Hepatocyte (in vitro differentiated cells): ENCODE results near the gene RACGAP1. TPM values are rescaled to one million over a fixed set of nuclear protein-coding genes. Genes with fewer than 3 reads are reported as not detected.

Experiments
- DNase-seq: peaks from one replicate; pipeline ENCODE4 v3.0.0-alpha.2; 2016; ENCODE audit warnings: low spot score
- H2AFZ ChIP-seq: fragments of 200-600 bp; sonication (generic); 2 replicates; pipeline ENCODE4 v1.6.0; 2016; ENCODE audit warnings: antibody characterized with exemption, mild to moderate bottlenecking
- H3K27ac ChIP-seq: fragments of 200-600 bp; sonication (generic); 2 replicates; pipeline ENCODE4 v1.5.1; 2016; ENCODE audit warnings: mild to moderate bottlenecking
- H3K27me3 ChIP-seq: fragments of 200-600 bp; sonication (generic); 2 replicates; pipeline ENCODE4 v1.6.1; 2016
- H3K36me3 ChIP-seq: fragments of 200-600 bp; sonication (generic); replicated peaks from 2 replicates; pipeline ENCODE4 v1.5.1; 2016; ENCODE audit warnings: low read depth; ENCODE audit not compliant: insufficient read depth
- H3K4me1 ChIP-seq: fragments of 200-600 bp; sonication (generic); 2 replicates; pipeline ENCODE4 v1.5.1; 2016; ENCODE audit warnings: mild to moderate bottlenecking, moderate library complexity; ENCODE audit not compliant: insufficient read depth
- H3K4me2 ChIP-seq: fragments of 200-600 bp; sonication (generic); 2 replicates; pipeline ENCODE4 v1.6.0; 2016
- H3K4me3 ChIP-seq: fragments of 200-600 bp; sonication (generic); 2 replicates; pipeline ENCODE4 v1.5.1; 2016; ENCODE audit warnings: mild to moderate bottlenecking
- H3K79me2 ChIP-seq: fragments of 200-600 bp; sonication (generic); 2 replicates; pipeline ENCODE4 v1.6.0; 2017; ENCODE audit warnings: mild to moderate bottlenecking
- H3K9me2 ChIP-seq: fragments of 200-600 bp; sonication (generic); replicated peaks from 2 replicates; pipeline ENCODE4 v1.6.0; 2017; ENCODE audit warnings: mild to moderate bottlenecking; ENCODE audit not compliant: insufficient read depth
- H3K9me3 ChIP-seq: fragments of 200-600 bp; sonication (generic); 2 replicates; pipeline ENCODE4 v1.5.1; 2016; ENCODE audit warnings: low read depth, mild to moderate bottlenecking
- H4K20me1 ChIP-seq: fragments of 200-600 bp; sonication (generic); 2 replicates; pipeline ENCODE4 v1.6.0; 2016; ENCODE audit warnings: mild to moderate bottlenecking; ENCODE audit not compliant: insufficient read depth, poor library complexity, severe bottlenecking
- CTCF ChIP-seq: fragments of 200-600 bp; sonication (generic); IDR thresholded peaks from 2 replicates; pipeline ENCODE4 v1.5.1; 2016; ENCODE audit warnings: antibody characterized with exemption, mild to moderate bottlenecking; ENCODE audit not compliant: poor library complexity
- EZH2 ChIP-seq: fragments of 200-600 bp; sonication (generic); IDR thresholded peaks from 2 replicates; pipeline ENCODE4 v1.6.1; 2016; ENCODE audit warnings: antibody characterized with exemption, mild to moderate bottlenecking, borderline replicate concordance
- EZH2phosphoT487 ChIP-seq: fragments of 200-600 bp; sonication (generic); IDR thresholded peaks from one replicate; pipeline ENCODE4 v1.6.1; 2018; ENCODE audit warnings: antibody characterized with exemption, mild to moderate bottlenecking, low read depth, moderate library complexity; ENCODE audit not compliant: unreplicated experiment, severe bottlenecking
- WGBS: methylation state at CpG from one replicate; pipeline ENCODE4 v1.1.6; 2016; ENCODE audit warnings: low lambda C conversion rate; ENCODE audit errors: missing lambda C conversion rate; 5-methylcytosine and 5-hydroxymethylcytosine counted together
- polyA plus RNA-seq: library from polyadenylated mRNA; unstranded; fragments of >200 nt; fragmentation: Nextera tagmentation; extraction: Ambion mirVana; gene quantifications from 2 replicates; pipeline ENCODE4 v1.2.1, GENCODE V29; 2016
- total RNA-seq: library from RNA; depleted of rRNA; stranded (reverse); fragments of >200 nt; gene quantifications from 2 replicates; pipeline ENCODE4 v1.2.3, GENCODE V29; 2014

The RACGAP1 gene
- total and polyA plus RNA-seq, 2 experiments from 2014 or later, result 17.3 to 22.1 TPM

- no peaks in the 10 kb centered on the region for H3K9me3 ChIP-seq
- no peak for TF ChIP-seq CTCF
- no peak for TF ChIP-seq EZH2
- no peak for TF ChIP-seq EZH2phosphoT487
- H3K27me3 ChIP-seq, result peaks cover 66% of the 10 kb centered on the region
Measured at GRCh38 chr12:49956663-49957569, 68.4 kb downstream of the RACGAP1 start.

GRCh38 chr12:49955899-49956662, 69.2 kb downstream of the RACGAP1 start:
- Histone ChIP-seq H3K79me2 (no peaks in the 10 kb centered on the region), H4K20me1 (no peaks in the 10 kb centered on the region), H3K4me2 (no peak overlapping the region), H3K27ac (no peak overlapping the region), H2AFZ (no peak overlapping the region), H3K4me3 (no peak overlapping the region), H3K36me3 (no peaks in the 10 kb centered on the region), H3K27me3 (peaks cover 62% of the 10 kb centered on the region), H3K4me1 (no peaks in the 10 kb centered on the region), H3K9me3 (no peaks in the 10 kb centered on the region), H3K9me2 (no peaks in the 10 kb centered on the region)
- TF ChIP-seq EZH2, result no peak
- TF ChIP-seq EZH2phosphoT487, result no peak
- TF ChIP-seq CTCF, result no peak
- DNase-seq, result no peak
- whole genome bisulfite sequencing, result 81% methylated on average over 13 of the region's 13 CpGs

More at GRCh38 chr12:49956663-49957569, 68.4 kb downstream of the RACGAP1 start:
- DNase-seq, result no peak
- H3K4me2 ChIP-seq, result no peak overlapping the region
- no peaks in the 10 kb centered on the region for H3K36me3 ChIP-seq
- H3K79me2 ChIP-seq, result no peaks in the 10 kb centered on the region
- H3K9me2 ChIP-seq, result no peaks in the 10 kb centered on the region
- no peak overlapping the region for H3K4me3 ChIP-seq
- H4K20me1 ChIP-seq, result no peaks in the 10 kb centered on the region
- H3K27ac ChIP-seq, result no peak overlapping the region
- WGBS, result 82% methylated on average over 6 of the region's 6 CpGs
- no peak overlapping the region for H2AFZ ChIP-seq
- no peaks in the 10 kb centered on the region for H3K4me1 ChIP-seq

GRCh38 chr12:49954863-49955830, 70.1 kb downstream of the RACGAP1 start:
- Histone ChIP-seq H2AFZ (no peak overlapping the region), H3K79me2 (no peaks in the 10 kb centered on the region), H4K20me1 (no peaks in the 10 kb centered on the region), H3K27me3 (peaks cover 53% of the 10 kb centered on the region), H3K9me2 (no peaks in the 10 kb centered on the region), H3K4me3 (no peak overlapping the region), H3K4me2 (no peak overlapping the region), H3K9me3 (no peaks in the 10 kb centered on the region), H3K4me1 (no peaks in the 10 kb centered on the region), H3K27ac (no peak overlapping the region), H3K36me3 (no peaks in the 10 kb centered on the region)
- WGBS, result 83% methylated on average over 42 of the region's 53 CpGs
- no peak for TF ChIP-seq EZH2phosphoT487
- no peak for TF ChIP-seq CTCF
- TF ChIP-seq EZH2, result no peak
- DNase-seq, result no peak
